NCI-H146 treated with DMSO at 0.1 percent for 48 hours (cell line): ENCODE results near the gene SATB2.

Experiments
- DNase-seq: peaks from one replicate; lab custom pipeline; 2025; ENCODE audit not compliant: unreplicated experiment; lab: John Stamatoyannopoulos, UW

SATB2 gene

DNA sequence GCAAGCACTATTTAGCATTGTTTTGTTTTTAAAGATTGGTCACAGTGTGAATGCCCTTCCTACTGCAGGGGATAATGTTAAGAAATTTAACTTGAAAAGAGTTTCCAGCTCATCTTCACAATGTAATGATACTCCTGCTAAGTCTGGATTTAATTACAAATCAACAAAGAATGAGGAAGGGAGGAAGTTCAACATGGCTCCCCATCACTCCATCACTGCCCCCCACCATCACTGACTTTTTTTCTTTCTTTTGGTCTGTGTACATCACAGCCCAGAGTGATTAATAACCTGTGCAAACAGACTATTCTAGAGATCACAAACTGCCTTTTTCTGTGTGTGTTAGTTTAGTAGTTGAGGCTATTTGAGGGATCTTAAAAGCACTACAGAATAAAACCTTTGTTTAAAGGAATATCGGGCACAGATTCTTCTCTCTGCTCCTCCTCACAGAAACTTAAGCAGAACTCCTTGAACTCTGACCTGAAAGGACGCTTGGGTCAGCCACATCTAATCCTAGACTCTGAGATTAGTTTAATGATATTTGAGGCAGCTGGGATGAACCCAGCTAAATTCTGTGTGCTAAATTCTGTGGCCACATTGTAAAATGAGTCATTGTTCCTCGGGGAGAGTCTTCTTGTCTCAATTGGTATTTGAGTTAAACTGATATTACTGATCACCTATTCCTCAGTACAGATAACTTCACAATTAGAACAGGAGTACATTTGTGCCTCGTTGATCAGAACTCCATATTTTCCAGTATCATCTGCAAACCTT lies 47.8 kb downstream of the SATB2 start:
- no peak for DNase-seq

DNA sequence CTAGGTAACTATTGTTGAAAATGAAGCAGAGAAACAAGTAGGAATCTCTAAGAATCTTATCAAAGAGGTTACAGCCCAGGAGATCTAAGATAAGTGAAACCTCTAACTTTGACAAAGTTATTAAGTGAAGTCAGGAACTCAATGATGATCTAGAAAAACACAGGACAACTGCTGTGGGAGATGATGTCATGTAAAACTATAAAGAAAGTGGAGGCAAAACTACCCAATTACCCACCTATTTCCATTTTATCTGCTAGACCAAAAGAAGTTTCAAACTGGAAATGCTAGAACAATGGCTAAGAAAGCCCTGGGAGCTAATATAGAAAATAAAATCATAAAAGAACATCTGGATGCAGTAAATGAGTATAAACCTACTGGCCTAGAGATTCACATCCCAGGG lies 50.3 kb downstream of the SATB2 start:
- no peak for DNase-seq

DNA sequence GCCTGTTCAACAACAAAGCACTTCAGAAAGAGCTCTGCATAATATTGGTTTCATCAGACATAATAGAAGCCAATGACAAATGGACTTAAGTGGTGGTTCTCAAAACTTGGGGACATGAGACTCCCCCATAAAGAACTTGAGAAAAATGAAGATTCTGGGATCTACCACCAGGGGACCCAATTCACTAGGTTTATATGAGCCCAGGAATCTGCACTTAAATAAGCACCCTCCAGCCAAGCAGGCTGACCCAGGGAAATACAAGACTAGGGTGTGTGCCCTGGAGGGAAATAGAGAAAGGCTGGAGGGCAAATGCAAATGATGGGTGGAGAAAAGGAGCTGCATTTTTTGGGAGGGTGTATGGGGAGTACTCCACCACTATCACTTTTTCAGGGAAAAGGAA lies 52.5 kb downstream of the SATB2 start:
- DNase-seq, result no peak

DNA sequence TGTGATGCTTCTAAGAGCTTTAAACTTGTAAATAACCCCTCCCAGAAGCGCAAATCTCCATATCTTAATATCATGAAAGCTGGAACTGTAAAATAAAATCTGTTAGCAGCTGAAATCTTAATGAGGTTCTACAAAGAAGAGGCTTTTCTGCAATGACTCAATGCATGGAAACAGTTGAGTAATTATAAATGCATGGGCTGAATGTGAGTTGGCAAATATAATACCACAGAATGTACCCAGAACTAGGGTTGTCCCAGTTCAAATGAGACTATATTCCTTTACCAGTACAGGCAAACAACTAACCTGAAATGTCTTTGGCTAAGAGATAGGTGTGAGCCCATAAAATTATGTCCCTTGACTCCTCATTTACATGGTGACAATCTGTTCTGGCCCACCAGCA lies 52.9 kb downstream of the SATB2 start:
- DNase-seq, result no peak

DNA sequence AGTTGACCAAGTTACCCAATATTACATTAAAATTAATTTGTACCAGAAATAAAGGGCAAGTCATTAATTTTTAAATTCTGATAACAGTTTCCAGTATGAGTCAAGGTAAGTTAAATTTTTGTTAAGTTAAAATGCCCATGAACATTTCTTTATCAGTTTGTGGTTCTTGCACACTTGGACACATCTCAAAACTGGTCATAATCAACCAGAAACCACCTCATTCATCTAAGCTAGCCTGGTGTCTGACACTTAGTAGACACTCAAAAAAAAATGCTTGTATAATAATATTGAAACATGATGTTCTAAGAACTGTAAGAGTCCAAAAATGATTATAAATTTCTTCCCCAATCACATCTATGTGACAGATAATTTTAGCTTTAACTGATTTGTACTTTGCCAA lies 62.4 kb downstream of the SATB2 start:
- DNase-seq, result no peak

DNA sequence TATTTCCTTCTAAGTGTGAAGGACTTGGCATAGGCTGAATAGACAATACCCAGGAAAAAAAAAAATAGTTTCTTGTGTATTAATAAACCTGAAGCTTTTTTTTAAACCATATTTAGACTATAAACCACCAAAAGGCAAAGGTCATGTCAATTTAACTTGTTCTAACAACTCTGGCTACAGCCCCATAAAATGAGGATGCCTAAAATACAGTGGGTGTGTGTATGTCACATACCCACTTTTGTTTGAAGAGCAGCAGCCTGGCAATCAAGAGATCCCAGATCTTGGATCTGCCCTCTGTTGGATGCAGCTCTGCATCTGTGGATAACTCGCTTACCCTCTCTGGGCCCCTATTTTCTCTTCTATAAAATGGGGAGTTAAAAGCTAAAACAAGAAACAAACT lies 65.4 kb downstream of the SATB2 start:
- DNase-seq, result no peak

DNA sequence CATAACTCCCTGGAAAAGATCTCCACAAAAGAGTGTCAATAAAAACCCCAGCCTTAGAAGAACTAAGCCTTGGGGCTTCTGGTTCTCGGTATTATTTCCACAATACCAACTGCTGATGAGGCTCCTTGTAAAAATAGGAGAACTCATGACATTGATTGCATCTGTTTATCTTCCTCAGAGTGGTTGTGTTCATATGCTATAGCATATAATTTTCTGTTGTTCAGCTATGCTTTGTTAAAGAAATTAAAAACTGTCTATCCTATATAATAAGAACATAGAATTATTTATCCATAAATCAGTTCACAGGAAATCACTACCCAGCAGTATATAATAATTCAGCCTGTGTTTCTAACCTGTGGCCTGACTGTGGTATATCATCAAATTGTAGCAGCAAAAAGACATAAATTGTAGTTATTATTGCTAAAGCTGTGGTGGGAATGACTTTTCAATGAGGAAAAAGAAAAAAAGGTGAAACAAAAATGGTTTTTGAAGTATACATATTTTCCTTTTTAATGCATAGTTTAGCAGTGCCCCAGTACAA lies 68.9 kb downstream of the SATB2 start:
- DNase-seq, result no peak

DNA sequence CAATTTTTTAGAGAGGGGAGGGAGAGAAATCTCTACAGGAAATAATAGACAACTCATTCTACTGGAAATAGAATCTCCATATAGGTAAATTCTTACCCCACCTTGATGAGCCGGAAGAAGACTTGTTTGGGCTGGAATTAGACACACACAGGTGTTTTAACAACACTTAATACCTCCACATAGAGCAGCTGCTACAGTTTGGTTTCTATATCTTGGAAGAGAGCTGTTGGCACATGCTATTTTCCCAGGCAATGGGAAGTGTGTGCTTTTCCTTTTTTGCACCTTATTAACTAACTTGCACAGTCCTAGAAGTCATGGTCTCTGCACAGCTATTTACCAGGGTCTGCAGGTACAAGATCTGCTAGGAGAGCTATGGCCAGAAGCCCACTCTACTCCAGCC lies 73.7 kb downstream of the SATB2 start:
- no peak for DNase-seq

DNA sequence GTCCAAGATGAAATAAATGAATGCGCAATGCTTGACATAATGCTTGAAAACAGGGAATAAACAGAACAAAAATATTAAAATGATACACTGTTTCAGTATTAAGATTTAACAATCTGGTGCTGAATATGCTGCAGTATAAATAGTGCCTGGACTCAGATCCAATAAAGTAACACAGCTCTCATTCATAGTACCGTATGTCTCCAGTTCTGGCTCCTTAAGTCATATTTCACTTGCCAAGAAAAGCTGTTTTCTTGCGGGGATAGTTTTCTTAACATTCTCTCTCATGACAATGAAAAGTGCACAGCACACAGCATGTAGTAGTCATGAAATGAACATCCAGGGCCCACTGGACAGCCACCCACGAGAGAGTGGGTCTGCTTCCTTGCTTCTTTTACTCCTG lies 74.7 kb downstream of the SATB2 start:
- DNase-seq, result no peak

DNA sequence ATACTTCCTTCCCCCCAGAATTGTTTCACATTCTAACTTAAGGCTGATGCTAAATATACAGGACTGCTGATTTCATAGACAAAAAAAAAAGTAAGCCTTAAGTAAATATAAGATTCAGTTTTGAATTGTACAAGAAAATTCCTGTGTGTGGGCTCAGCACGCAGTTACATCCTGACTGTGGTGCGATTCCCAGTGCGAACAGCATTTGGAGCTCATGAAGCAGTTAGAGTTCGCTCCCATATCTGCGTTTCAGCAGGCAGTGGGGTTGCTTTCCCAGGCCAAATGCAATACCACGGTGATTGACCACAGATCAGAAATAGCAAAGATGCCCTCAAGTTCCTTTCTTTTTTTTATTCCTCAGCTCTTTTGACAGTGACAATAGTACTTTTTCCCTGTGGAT lies 75.6 kb downstream of the SATB2 start:
- no peak for DNase-seq

DNA sequence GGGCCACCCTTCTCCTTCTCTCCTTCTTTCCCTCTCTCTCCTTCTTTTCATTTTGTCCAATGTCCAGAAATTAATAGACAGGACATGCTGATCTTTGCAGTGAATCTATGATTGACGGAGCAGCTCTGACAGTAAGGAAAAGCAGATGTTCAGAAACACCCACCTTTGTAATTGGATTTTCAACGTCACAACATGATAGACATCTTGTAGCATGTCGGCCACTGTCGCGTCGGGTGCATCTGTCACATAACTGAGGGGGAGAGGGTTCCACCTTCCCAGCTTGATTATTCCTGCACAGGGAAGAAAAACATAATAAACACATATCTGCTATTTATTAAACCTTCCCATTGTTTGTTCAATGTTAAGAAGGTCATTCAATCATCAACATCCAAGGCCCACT lies 76.2 kb downstream of the SATB2 start:
- no peak for DNase-seq

DNA sequence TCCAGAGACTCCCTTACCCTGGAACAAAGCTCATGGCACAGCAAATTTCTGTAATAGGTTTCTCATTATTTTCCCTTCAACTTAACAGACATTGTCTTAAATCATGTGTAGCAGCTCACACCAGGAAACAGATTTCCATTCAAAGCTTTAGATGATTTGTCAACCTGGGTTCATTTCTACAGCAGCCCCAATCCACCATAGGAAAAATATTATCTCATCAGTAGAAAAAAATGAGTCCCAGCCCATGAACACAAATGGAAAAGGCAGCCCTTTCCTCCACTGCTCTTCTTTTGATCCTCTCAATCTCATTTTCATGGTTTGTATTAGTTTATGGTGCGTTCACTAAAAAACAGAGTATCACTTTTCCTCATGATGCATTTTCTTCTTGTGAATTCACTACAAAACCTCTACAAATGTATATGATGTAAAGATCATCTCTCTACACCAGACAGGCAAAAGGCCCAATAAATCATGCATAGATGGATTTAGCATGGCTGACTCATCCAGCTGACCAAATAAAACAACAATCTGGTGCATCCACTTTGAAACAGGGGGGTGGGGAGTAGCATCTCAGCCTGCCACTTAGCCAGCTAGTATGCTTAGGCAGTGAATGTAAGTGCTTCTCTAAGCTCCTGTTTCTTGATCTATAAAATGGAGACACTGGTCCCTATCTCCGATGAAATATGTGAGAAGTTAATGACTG lies 78.6 kb downstream of the SATB2 start:
- no peak for DNase-seq

DNA sequence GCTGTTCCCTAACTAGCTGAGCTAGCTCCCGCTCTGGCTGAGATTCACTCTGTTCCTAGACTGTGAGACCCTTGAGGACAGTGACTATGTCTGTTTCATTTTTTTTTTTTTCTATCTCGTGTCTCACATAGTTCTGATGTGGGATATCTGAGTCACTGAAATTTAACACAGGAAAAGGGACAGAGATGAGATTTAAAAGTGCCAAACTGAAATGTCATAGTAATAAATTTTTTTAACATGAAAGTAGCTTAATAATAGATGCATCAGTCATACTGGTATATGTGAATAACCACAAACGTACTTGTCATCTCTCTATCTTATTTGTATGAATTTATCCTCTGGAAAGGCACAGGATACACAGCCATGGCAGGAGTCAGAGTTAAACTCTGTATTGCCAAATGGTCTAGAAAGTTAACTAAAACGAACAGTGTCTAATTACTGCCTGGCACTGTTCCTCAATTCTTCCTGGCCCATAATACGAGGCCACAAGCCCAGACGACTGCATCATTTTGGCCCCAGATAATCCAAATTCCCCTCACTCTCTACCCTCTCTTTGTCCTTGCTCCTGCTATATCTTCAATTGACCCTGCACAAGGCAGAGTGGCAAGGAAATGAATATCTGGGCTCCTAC lies 87.5 kb downstream of the SATB2 start:
- DNase-seq, result no peak

DNA sequence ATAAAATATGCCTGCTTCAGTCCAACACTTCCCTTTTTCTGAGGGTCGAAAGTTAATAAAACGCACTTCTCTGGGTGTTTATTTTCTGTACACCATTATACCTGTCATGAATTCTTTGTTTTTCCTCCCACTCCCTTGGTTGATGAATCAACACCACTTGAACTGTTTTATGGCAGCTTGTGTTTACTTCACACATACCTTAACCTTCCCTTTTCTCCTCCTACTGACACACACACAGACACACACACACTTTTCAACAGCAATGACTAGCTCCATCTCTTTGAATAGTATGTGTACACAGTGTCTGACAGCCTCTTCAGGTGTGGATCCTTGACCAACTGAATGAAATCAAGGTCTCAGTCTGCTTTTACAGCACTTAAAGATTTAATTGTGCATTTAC lies 91.3 kb downstream of the SATB2 start:
- no peak for DNase-seq

DNA sequence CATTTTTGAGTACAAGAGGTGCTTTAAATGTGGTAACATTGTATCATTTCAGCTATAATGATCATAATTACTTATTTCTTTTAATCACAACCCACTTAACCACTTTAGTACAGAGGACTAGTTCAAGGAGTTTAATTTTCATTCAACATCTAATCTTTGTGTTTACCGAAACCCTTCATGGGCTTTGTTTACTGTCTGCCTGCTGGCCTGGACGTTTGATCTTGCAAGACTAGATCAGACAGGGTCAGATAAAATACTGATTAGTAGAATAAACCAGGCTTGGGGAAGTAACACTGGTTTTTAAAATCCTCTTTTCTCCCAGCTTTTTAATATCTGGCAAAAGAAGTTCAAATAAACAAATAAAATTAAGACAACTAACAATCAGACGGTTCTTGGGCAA lies 93.6 kb downstream of the SATB2 start:
- DNase-seq, result peak; percentile 53

DNA sequence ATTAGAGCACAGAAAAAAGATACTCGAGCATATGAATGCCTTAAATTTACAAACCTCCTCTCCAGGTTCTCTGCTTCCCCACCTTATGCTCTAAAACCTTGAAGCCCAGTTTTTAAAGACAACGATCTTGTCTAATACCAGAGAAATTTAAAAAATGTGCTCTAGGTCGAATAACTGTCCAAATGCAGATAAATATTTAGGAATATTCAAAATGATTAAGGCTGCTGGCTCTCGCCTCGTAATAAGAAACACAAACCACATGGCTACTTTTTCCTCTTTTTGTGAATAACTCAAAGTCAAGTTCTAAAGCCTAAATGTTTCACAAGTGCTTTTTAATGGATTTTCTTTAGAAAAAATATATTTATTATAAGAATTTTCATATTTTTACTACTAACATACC lies 101.3 kb downstream of the SATB2 start:
- no peak for DNase-seq

DNA sequence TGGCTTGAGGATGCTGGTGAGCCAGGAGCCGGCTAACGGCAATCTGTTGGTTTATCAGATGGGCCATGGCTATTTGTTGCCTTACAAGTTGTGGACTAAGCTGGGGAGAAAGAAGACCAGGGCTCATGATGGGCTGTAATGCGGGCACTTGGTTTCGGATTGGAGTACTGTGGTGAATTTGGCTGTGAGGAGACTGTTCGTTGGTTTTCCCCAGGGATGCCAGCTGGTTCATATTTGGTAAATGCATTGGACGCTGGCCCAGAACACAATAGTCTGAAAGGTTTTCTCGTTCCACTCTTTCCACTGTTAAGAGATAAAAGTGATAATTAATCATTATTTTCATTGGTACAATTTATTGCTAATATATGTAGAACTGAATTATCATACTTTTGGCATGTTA lies 108.9 kb downstream of the SATB2 start:
- DNase-seq, result no peak

DNA sequence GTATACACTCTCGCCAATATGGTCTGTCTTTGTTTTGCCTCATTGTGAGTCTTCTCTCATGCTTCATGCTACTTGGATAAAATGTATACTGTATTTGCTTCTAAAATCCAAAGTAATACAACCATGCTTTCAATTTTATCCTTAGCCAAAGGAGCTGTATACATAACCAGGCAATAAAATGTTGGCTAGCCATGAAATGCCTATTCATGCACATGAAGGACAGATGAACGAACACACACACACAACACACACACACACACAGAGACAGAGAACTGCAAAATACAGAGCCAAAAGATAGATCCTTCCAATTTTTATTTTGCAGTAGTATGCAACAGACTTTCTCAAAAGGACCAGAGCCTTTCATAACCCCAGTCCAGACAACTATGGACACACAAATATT lies 113.7 kb downstream of the SATB2 start:
- no peak for DNase-seq

DNA sequence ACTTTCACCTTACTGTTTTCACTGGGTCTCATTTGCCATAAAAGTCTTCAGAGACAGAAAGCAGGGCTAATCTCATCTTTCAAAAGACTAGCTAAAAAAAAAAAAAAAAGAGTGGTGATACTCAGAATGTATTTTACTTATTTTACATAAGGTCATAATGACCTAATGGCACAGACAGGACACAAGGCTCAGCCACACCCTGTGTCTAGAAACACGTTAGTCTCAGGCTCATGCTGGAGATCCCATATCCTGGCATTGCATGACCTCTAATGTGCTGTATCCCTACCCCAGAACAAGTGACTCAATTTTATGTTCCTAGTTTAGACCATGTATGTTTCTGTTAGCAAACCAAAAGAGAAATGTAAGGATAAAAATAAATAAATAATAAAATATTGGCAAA lies 115.4 kb downstream of the SATB2 start:
- DNase-seq, result no peak

DNA sequence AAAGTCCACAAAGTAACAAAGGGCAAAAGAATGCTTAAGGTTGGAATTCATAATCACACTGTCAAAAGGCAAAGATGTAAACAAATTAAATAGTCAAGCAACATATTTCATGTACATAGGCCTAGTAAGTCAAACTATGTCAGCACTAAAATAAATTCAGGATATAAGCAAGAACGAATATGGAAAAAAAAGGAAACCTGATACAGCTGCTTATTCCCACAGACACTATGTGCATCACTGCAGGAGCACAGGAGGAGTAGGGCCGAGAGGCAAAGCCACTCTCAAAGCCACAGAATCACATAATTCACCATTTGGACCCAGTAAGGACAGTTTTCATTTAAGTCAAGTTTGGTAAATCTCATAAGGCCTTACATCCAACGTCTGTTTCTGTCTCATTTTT lies 116.6 kb downstream of the SATB2 start:
- no peak for DNase-seq

DNA sequence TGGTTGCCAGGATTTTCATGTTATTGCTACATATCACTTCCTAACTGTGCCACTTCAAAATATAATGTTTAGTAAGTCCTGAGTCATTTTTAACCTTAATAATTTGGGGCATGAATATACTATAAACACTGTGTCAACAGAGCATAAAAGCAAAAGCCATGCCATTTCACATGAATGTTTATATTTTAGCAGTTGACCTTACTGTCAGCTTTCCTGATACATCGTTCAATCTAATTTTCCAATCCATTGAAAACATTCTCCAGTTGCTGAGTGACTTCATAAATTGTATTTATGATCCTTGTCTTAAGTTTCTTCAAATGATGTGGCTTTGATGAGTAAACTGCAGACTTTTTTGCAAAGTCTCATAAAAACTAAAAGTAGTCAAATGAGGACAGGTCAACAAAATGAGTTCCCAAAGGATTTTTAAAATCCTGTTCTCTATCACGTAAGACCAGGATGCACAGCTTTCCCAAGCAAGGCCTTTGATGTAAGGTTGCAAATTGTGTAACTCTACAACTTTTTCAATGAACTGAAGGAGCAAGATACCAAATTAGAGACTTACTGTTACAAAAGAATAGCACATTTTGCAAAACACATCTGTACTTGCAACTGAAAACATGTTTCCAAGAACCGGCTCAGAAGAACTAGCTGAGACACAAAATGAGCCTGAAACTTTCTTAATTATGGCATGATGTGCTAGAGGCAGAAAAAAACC lies 117.7 kb downstream of the SATB2 start:
- DNase-seq, result no peak

DNA sequence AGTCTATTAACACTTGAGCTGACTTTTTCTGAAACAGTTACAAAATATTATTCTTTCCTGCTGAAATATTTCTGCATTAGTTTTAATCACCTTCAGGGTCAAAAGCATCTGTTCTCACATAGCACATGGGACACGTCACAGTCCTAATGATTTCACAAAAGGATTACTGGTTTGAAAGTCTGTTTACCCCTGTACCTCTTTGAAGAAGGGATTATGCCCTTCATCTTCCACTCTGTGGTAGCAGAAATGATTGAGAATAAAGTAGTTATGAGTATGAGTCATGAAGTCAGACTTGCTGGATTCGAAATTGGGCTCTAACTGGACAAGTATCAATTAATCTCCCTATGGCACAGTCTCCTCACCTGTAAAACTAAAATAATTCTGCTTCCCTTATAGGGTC lies 121.2 kb downstream of the SATB2 start:
- DNase-seq, result no peak
